NCI-H1105 treated with DMSO at 0.1 percent for 48 hours (cell line): Measurements from ENCODE around the gene ITGAX.

Experiments used
- DNase-seq: peaks from one replicate; lab custom pipeline; 2025; lab: John Stamatoyannopoulos, UW

Gene ITGAX

DNA sequence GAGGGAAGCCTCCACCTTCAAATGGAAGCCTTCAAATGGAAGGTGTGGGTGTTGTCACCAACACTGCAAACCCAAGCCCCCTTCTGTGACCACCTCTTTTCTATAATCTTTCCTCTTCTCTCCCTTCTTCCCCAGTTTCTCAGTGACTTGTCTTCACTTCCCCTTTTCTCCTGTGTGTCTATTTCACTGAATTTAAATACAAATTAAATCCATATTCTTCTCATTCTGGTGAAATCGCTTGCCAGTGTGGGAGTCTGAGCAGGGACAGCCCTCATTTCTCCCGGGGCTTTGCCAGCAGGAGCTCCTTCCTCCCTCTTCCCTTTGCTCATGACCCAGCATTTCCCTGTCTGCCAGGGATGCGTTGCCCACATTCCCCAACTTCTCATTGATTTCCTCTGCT lies 6.4 kb upstream of the ITGAX start:
- no peak for DNase-seq

DNA sequence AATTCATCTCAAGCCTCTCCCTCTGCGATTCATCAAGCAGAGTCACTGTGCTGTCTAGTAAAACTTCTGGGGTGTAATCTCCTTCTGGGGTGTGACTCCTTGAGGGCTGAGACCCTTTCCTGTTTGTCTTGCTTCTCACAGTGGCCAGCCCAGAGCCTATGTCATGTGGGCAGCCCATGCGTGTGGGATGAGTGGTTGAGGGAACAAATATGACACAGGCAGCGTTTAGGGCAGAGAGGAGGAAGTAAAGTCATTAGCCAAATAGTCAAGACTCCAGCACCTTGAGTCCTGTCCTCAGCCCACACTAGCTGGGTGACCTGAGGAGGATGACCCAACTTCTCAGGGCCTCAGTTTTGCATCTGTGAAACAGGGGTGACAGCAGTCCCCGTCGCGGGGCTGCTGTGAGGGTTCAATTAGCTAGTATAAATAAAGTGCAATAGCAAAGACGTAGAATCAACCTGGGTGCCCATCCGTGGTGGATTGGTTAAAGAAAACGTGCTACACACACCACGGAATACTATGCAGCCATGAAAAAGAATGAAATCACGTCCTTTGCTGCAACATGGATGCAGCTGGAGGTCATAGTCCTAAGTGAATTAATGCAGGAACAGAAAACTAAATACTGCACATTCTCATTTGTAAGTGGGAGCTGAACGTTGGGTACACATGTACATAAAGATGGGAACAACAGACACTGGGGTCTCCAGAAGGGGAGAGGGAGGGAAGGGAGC lies 4.5 kb upstream of the ITGAX start:
- DNase-seq = no peak

DNA sequence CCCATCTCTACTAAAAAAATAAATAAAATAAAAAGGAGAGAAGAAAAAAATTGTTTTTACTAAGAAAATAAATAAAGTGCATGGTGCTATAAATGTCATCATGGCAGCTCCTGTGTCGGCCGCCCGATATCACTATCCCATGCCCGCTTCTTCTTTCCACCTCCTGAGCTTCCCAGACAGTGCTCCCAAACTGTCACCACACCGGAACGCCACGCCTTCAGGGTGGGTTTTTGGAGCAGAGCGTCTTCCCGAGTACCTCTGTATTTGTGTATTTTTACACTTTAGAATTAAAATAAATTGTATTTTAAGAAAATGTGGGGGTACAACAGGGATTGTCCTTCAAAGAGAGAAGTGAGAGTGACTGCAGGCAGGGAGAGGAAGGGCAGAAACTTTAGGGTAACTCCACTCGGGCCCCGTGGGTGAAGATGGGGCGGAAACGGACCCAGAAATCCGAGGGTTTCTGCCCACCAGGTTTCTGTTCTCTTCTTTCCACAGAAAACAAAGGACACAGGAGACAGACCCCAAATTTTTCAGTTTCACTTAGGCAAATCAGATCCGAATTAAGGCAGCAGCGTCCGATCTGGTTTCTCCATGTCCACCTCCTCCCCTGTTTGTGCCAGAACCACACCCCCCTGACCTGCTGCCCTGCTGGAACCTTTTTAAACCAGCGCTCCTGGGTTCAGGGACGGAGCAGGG lies 3.6 kb upstream of the ITGAX start:
- no peak for DNase-seq

DNA sequence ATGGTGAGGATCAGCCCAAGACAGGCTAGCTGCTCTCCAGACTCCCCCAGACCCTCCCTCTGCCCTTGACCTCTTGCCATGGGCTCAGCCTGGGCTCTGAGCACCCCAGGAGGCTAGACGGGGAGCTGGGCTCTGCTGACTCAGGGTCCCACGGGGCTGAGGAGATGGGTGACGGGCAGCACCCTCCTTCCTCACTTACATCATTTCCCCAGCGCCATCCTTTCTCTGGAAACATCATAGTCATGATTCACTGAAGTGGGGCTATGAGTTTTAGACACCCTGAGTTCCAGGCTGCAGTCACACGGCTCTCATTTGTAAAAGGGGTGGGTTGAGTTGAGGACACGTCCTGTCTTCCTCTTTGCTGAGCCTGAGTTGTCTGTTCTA lies 3.0 kb upstream of the ITGAX start:
- DNase-seq = no peak

DNA sequence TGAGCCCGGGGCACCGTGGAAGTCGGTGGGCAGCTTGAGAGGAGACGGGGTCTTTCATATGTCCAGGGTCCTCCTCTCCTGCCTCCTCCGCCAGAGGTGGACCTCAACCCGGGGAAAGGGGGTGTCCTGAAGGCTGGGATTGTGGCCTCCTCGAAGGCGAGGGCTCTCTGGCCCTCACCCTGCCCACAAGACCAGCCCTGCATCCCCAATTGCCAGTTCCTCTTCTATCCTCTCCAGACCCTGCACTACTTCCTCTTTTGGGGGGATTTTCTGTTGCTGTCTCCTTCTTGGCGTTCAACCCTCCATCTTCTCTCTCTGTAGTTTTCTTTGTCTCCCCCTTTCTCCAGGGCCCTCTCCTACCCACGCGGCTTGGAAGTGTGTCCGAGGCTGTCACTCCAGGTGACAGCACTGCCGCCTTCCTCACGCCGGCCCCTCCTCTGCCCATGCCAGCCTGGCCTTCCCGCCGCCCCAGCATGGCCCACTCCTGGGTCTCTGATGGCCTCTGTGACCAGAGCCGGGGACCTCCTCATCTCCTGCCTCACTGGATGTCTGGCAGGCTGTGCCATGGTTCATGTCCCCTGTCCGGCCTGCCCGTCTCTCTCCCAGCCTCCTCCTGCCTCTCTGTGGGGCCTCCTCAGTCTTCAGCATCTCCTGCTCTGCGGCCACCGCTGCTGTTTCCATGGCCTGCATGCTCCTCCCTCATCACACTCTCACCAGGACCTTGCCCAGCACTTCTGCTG lies 2.4 kb upstream of the ITGAX start:
- DNase-seq = no peak

DNA sequence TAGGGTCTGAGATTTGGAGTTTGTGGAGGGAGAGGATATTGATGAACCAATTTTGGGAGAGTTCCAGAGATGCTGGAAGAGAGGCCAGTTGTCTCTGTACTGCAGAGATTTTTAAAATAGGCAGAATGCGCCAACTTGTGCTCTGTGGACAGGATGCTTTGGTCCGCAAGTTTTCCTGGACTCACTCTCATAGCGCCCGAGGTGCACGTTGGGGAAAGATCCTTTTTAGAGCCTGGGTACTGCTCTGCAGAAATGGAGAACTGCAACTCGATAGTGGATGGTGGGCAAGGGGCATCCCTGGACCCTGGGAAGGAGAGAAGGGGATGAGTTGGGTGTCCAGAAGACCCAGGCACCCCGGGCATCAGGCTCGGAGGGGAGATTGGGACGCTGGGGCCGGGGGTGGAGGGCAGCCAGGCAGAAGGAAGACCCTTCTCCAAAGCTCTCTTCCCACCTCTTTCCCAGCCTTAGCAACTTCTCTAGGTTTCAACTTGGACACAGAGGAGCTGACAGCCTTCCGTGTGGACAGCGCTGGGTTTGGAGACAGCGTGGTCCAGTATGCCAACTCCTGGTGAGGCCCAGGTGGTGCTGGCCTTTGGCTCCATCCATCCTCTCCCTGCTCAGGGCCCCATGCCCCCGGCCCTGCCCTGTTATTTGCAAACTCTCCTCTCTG lies 590 bp downstream of the ITGAX start:
- no peak for DNase-seq

DNA sequence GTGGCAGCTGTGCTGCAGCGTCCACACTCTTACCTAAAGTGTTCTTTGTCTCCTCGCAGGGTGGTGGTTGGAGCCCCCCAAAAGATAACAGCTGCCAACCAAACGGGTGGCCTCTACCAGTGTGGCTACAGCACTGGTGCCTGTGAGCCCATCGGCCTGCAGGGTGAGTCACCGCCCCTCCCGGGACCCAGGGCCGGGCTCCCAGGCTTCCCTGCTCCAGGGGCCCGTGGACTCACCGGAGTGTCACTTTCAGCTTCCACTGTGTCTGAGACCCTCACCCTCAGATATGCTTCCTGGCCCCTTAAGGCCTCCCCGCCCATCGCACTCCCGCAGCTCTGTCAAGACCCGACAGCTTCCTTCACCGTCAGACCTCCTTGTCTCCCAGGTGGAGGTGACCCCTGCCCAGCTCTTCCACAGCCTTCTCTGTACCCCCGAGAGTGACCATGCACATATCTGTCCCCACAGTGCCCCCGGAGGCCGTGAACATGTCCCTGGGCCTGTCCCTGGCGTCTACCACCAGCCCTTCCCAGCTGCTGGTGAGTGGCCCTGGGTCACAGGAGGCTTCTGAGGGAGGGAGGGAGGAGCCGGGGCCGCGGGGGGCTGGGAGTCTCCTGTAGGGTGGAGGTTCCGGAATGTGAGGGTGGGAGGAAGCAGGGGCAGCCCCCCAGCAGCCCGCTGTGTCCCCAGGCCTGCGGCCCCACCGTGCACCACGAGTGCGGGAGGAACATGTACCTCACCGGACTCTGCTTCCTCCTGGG lies 1.8 kb downstream of the ITGAX start:
- DNase-seq = no peak

DNA sequence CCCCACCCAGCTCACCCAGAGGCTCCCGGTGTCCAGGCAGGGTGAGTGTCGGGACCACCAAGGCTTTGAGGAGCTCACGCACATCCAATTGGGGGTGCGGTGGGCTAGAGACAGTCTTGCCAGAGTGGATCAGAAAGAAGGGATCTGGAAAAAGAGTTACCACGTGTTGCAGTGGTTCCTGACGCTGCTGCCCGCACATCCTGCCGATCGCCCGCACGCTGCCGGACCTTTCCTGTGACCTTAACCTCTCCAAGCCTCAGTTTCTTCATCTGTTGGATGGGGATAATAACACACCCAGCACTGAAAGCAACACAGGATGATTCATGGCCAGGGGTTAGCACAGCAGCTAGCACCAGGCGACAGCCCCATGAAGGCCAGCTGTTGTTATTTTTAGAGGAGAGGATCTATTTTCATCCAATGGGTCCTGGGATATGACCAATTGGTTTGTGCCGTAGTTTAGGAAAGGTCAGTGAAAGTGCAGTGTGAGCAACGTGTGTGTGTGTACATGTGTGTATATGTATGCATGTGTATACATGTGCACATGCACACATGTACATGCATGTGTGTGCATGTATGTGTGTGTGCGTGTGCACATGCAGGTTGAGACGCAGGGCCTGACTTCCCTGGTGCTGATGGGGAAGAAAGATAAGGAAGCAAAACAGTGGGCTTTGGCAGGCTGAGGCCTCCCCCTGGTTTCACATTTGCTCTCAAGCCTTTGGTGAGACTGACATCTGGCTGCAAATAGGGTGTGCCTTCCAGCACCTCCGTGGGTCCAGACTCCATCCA lies 2.5 kb downstream of the ITGAX start:
- DNase-seq = no peak

DNA sequence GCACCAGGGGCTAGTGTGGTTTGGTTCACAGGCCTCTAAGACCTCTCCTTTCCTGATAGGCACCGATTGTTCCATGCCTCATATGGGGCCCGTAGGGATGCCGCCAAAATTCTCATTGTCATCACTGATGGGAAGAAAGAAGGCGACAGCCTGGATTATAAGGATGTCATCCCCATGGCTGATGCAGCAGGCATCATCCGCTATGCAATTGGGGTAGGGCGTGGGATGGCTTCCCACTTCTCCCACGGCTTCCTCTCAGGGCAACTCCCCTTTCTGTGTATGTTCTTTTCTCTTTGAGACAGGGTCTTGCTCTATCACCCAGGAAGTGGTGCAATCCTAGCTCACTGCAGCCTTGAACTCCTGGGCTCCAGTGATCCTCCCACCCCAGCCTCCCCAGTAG lies 5.3 kb downstream of the ITGAX start:
- no peak for DNase-seq

DNA sequence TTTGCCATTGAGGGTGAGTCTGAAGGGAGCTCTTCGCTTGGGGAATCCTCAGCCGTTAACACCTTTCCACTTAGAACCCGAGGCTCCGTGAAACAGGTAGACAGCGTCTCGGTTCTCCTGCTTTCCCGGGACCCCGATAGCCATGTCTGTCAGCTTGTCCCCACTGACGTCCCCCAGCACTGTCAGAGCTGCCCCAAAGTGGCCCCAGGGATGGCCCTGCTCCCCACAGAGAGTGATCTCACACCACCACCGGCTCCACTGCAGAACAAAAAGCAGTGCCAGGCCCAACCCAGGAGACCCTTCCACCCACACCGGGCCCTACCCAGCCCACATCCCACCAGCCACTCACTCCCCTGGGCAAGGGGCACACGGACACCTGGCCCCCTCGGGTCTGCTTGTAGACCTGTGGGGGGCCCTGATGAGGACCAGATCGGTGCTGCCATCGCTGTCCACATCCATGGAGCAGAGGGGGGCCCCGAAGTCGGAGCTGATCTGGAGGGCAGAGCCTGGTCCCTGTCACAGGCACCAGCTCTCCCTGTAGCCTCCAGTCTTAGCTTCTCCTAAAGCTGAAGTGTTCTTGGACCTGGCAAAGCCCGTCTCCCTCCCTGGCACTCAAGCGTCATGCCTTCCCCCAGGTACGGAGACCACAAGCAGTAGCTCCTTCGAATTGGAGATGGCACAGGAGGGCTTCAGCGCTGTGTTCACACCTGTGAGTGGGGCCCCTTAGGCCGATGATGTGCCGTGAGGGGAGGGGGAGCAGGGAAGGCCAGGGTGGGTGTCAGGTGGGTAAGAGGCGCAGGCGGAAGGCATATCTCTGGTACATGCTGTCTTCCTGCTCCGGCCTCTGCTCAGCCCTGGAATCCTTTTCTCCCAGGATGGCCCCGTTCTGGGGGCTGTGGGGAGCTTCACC lies 6.5 kb downstream of the ITGAX start:
- DNase-seq = no peak

DNA sequence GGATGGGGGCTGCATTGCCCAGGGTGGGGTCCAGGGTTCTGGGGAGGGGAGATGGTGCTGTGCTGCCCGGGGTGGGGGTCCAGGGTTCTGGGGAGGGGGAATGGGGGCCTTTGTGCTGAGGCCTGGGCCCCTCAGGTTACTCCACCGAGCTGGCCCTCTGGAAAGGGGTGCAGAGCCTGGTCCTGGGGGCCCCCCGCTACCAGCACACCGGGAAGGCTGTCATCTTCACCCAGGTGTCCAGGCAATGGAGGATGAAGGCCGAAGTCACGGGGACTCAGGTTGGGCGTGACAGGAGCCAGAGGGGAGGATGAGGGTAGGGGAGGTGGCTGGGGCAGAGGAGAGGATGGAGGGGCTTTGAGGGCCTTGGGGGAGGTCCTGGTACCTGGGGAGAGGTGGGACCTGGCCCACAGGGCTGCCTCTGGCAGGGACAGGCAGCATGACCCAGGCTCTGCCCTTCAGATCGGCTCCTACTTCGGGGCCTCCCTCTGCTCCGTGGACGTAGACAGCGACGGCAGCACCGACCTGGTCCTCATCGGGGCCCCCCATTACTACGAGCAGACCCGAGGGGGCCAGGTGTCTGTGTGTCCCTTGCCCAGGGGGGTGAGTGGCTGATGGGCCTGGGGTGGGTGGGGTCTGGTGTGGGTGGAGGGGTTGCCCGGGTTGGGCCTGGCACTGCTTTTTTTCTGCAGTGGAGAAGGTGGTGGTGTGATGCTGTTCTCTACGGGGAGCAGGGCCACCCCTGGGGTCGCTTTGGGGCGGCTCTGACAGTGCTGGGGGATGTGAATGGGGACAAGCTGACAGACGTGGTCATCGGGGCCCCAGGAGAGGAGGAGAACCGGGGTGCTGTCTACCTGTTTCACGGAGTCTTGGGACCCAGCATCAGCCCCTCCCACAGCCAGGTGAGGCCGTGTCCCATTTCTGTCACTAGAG lies 7.8 kb downstream of the ITGAX start:
- no peak for DNase-seq

DNA sequence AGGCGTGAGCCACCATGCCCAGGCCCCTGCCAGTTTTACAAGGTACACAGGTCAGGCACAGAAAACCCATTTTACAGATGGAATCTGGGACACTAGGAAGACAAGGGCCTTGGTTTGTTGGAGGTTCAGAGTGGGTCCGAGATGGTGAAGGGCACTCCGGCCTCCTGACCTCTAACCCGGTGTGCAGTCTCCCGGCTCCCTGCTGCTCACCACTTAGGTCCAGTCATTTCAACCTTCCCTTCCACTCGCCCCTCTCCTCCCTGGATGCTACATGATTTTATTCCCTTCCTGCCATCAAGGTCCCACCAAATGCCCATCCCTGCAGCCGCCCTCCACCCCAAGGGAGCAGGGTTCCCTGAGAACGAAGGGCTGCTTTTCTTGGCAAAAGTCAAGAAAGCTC lies 8.7 kb downstream of the ITGAX start:
- no peak for DNase-seq

DNA sequence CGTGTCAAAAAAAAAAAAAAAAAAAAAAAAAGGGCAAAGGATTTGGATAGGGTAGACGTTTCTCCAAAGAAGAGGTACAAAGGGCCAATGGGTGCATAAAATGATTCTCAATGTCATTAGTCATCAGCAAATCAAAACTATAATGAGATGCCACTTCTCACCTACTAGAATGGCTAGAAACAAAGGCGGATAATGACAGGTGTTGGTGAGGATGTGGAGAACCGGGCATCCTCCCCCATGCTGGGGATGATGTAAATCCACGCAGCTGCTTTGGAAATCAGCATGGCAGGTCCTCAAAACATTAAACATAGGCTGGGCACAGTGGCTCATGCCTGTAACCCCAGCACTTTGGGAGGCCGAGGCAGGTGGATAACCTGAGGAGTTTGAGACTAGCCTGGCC lies 9.4 kb downstream of the ITGAX start:
- DNase-seq = no peak

DNA sequence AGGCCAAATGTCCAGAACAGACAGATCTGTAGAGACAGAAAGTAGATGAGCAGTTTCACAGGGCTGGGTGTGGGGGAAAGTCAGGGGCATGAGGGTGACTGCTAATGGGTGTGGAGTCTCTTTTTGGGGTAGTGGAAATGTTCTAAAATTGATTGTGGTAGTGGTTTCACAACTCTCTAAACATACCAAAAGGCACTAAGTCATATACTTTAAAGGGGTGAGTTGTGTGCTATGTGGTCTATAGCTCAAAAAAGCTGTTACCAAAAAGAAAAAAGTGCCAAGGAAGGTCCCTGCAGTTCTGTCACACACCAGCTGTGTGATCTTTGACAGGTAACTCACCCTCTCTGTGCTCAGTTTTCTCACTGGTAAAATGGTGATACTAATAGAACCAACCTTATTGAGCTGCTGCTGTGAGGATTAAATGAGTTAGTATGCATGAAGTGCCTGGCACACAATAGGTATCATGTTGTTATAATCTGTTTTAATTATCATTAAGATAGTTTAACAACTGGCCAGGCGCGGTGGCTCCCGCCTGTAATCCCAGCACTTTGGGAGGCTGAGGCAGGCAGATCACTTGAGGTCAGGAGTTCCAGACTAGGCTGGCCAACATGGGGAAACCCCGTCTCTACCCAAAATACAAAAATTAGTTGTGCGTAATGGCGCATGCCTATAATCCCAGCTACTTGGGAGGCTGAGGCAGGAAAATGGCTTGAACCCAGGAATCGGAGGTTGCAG lies 10.3 kb downstream of the ITGAX start:
- DNase-seq = no peak

DNA sequence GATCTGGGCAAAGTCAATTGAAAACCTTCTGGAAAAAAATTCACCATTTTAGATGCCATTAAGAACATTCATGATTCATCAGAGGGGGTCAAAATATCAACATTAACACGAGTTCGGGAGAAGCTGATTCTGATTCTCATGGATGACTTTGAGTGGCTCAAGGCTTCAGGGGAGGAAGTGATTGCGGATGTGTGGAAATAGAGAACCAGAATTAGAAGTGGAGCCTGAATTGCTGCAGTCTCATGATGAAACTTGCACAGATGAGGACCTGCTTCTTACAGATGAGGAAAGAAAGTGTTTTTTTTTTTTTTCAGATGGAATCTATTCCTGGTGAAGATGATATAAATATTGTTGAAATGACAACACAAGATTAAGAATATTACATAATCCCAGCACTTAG lies 12.9 kb downstream of the ITGAX start:
- no peak for DNase-seq

DNA sequence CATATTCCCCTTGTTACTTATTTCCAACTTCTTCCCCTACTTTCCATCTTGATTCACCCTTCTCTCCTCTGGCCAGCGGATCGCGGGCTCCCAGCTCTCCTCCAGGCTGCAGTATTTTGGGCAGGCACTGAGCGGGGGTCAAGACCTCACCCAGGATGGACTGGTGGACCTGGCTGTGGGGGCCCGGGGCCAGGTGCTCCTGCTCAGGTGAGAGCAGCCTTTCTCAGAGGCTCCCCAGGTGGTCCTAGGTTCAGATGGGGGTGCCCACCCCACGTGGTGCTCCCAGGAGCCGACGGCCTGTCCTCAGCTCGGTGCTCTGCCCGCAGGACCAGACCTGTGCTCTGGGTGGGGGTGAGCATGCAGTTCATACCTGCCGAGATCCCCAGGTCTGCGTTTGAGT lies 16.0 kb downstream of the ITGAX start:
- no peak for DNase-seq

DNA sequence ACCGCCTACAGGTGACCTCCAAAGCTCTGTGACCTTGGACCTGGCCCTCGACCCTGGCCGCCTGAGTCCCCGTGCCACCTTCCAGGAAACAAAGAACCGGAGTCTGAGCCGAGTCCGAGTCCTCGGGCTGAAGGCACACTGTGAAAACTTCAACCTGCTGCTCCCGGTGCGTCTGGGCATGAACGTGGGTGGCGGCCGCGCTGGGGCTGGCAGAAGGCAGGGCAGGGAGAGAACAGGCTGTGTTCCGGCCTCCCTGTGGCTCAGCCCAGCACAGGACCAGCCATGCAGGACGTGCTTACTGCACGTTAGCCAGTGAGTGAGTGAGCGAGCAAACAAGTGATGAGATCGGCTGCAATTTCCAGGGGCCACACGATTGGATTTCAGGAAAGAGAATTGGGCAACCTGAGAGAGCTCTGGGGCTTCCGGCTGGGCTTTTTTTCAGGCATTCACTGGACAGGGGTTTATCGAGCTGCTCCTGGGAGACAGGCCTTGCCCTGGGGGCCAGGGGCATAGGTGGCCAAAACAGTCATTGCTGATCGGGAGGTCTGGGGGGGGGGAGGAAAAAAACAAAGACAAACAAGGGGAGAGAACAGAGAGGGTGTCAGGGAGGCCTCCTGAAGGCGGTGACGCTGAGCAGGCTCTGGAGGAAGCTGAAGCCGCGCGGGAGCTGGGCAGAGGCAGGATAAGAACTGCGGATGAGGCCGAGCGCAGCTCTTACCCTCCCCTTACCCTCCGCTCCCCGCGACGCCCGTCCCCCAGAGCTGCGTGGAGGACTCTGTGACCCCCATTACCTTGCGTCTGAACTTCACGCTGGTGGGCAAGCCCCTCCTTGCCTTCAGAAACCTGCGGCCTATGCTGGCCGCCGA lies 16.9 kb downstream of the ITGAX start:
- no peak for DNase-seq
